Measurements from ENCODE around the gene RAB38.

The RAB38 gene

DNA sequence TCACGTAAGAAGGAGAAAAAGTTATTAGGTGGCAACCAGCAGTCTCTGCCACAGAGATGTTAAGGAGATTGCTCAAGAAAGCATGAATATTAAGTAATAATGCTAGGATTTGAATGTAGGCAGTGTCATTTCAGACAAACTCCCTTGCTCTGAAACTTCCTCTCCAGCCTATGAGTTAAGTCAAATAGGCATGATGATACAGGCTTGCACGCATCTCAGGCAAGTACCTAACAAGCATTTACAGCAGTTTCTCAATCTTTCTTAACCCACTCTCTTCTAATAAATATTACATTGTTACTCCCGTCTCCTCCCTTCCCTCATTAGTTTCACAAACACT lies 72.7 kb downstream of the RAB38 start:
- DNase-seq: no peak

DNA sequence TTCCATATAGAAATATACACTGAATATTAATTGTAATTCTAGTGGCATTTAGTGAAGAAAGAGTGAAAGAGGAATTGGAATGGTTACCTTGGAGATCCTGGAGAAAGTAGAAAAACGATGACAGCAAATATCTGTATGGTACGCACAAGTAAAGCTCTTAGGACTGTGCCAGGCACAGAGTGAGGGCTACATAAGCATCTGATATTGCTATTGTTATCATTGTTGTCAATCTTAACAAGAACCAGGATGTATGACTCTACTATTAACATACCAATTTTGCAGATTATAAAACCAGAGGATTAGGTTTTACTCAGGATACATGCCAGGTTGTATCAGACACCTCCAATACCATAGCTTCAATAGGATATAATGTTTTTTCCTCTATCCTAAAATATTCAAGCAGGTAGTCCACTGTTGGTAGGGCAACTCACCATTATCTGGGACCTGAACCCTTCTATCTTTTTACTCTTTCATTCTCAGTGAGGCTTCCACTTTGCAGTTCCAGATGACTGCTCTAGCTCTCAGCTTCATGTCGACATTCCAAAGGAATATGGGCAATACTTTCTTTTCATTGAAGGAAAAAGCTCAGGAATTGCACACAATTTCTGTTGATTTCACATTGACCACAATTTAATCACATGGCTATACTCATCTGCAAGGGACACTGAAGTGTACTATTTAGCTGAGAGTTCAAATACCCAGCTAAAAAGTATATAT lies 73.2 kb downstream of the RAB38 start:
- DNase-seq: no peak

DNA sequence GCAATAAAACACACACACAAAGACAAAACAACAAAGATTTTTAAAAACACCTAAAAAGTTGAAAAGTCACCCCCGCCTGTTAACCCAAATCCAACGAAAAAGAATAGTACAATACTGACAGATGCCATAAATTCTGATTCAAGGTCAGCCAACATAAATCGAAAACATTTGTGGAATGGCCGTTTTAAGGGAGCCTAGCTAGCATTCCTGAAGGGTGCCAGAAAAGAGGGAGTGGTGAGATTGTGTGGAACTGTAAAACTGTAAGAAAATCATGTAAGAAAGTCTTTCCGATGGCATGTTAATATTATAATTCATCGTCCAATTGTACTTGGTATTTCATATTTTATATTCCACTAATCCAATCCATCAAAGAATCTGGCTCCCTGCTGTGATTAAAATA lies 75.1 kb downstream of the RAB38 start:
- DNase-seq: no peak

DNA sequence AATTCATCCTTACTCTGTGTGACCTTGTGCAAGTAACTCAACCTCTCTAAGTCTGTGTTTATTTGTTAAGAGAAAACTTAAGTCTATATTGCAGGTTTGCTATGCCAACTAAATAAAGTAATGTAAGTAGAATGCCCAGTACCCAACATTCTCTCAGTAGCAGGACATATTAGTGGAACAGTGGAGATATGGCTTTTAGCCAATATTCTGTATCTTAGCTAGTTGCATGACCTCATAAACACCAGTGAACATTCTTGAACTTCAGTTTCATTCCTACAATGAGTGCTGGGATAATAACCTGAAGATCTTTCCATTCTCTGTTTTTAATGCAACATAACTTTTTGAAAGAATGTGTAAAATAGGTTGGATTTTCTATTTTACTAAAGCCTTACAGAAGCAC lies 77.0 kb downstream of the RAB38 start:
- DNase-seq: no peak

DNA sequence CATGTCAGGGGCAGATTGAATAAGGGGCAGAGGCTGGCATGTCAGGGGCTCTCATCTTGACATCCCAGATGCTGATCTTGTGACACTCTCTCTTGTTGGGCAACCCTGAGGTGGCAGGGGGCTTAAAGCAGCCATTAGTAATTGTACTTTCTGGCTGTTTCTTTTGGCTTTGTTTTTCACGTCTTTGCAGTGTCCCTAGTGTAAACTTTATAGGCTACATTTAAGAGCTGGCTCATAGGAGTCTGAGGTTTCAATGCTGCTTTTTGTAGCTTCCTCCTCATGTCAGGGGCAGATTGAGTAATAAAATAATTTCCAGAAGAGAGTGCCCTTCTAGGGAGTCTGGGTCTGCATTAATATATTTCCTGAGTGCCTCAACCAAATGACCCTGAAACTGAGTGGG lies 86.1 kb downstream of the RAB38 start:
- no peak for DNase-seq

DNA sequence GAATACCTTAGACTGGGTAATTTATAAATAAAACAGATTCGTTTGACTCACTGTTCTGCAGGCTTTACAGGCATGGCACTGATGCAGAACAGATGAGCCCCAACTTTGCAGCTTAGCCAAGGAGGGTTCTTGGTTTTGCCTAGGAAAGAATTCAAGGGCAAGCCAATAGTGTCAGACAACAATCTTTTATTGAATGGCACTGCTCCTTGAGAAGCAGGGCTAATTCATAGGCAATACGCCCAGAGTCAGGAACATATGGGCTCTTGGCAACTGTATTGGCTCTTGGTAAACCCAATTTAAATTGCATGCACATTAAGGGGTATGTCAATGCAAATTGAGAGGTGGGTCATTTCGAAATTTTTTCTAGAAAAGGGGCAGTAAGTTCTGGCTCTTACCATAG lies 87.9 kb downstream of the RAB38 start:
- no peak for DNase-seq

DNA sequence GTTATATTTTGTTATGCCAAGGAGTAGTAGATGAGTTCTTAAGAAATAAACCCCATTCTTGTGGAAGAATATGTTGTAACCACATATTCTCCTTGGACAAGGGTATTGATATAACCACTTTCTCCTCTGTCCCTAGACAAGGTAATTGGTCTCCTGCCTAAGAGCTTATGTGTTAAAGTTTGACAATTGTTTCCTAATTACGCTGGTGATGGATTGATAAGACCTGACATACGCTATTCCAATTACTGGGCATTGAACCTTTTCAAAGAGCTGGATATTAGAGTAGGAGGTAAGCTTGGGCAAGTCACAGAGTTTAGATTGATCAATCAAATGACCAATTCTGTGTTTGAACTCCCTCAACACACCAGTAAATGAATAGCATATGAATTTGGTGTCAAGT lies 88.9 kb downstream of the RAB38 start:
- no peak for DNase-seq

DNA sequence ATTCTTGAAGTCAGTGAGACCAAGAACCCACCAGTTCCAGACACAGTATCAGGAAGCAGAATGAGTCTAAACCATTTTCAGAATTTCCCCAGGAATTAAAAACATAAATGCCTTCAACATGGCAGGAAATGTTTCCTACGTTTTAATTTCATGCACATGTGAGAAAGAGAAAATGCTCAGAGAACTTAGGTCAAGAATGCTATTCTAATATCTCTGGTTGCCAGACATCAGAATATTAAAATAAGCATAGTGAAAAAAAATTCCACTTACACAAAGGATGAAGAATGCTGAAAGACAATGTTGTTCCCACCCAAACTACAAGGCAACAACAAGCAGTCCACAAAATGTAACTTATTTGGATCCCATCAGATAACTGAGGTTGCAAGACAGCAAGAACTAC lies 104.8 kb downstream of the RAB38 start:
- no peak for DNase-seq

DNA sequence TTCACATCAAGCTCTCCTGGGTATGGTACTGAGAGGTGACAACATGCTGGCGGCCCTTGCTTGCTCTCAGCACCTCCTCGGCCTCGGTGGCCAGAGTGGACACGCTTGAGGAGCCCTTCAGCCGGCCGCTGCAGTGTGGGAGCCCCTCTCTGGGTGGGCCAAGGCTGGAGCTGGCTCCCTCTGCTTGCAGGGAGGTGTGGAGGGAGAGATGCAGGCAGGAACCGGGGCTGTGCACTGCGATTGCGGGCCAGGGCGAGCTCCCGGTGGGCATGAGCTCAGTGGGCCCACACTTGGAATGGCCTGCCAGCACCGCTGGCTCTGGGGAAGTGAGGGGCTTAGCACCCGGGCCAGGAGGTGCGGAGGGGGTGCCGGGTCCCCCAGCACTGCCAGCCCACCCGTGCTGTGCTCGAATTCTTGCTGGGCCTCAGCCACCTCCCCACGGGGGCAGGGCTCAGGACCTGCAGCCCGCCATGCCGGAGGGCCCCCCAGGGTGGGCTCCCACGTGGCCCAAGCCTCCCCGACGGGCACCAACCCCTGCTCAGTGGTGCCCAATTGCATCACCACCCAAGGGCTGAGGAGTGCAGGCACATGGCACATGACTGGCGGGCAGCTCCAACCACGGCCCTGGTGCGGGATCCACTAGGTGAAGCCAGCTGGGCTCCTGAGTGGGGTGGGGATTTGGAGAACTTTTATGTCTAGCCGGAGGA lies 106.2 kb downstream of the RAB38 start:
- DNase-seq: no peak

DNA sequence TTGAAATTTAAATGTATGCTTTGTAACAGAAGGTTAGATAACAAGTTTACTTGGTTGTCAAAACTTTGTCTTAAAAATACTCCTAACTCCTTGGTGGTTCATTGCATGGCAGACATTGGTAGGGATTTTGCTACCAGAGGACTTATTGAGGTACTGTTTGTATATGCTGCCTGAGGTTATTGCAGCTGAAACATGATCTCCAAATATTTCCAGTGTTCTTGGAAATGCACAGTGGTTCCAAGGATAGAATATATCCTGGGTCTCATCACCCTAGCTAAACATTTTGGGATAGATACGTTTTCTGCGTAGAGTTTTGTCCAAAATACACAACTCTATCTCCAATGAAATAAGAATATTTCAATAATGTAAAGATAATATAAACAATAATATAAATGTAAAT lies 109.2 kb downstream of the RAB38 start:
- no peak for DNase-seq

DNA sequence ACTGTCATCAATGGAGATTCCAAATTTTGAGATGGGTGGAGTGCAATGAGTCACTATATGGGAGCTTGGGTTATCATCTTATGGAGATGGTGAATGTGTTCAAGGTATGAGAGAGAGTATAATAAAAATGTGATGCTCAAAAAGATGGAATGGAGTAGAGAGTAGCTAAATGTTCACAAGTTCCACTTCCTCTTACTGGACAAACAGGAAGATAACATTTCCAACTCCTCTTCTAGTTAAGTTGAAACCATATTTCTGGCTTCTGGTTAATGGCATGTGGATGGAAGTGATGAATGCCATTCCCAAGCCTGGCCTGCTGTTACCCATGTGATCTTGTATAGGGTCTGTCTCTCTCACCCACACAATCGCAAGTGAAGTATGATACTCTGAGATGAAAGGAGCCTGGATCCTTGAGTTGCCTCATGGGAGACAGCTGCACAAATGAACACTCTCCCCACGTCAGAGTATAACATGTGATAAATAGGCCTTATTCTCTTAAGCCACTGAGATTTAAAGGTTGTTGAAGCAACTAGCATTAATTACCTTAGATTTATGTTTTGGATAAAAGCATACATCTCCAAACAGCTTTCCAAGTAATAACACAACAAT lies 111.0 kb downstream of the RAB38 start:
- no peak for DNase-seq

Data from islet precursor cell (in vitro differentiated cells).